ENCODE data around the gene ACLY. TPM values are rescaled to one million over a fixed set of nuclear protein-coding genes. Genes with fewer than 3 reads are reported as not detected.
A peak's percentile ranks its signal among the peaks of the same experiment; 100 is the strongest.

The ACLY gene
- total and polyA plus RNA-seq, 2 of the 13 experiments (the other 11 are each of a cell fraction or from before 2014, with no cell fraction given): 111 to 218 TPM

DNA sequence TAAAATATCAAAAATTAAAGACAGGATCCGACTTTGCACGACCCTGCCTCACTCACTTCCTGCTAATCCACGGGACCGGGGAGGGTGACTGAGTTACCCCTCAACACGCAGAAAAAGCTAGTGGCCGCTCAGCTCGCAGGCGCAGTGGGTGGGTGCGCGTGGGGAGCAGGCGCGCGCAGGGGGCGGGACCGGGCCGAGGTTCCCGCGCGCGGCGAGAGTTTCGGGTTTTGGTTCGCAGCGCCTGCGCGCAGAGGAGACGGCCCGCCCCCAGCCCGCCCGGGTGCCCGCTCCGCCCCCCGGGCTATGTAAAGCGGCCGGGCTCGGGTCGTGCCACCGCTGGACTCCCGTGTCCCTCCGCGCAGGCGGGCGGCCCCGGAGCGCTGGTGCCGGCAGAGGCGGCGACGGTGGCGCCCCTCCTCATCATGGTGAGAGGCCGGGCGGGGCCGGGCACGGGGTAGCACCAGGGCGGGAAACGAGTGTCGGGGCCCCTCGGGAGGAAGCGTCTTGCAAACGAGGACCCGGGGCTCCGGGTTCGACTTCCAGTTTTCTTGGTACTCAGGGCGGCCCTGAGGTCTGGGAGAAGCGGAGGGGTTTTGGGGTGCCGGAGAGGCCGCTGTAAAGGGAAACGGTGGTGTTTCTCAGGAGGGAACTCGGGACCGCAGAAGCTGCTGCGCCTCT lies 47.9 kb upstream of the ACLY start, which contains the start of gene CNP (continued):
- TF ChIP-seq, protein P1, sequence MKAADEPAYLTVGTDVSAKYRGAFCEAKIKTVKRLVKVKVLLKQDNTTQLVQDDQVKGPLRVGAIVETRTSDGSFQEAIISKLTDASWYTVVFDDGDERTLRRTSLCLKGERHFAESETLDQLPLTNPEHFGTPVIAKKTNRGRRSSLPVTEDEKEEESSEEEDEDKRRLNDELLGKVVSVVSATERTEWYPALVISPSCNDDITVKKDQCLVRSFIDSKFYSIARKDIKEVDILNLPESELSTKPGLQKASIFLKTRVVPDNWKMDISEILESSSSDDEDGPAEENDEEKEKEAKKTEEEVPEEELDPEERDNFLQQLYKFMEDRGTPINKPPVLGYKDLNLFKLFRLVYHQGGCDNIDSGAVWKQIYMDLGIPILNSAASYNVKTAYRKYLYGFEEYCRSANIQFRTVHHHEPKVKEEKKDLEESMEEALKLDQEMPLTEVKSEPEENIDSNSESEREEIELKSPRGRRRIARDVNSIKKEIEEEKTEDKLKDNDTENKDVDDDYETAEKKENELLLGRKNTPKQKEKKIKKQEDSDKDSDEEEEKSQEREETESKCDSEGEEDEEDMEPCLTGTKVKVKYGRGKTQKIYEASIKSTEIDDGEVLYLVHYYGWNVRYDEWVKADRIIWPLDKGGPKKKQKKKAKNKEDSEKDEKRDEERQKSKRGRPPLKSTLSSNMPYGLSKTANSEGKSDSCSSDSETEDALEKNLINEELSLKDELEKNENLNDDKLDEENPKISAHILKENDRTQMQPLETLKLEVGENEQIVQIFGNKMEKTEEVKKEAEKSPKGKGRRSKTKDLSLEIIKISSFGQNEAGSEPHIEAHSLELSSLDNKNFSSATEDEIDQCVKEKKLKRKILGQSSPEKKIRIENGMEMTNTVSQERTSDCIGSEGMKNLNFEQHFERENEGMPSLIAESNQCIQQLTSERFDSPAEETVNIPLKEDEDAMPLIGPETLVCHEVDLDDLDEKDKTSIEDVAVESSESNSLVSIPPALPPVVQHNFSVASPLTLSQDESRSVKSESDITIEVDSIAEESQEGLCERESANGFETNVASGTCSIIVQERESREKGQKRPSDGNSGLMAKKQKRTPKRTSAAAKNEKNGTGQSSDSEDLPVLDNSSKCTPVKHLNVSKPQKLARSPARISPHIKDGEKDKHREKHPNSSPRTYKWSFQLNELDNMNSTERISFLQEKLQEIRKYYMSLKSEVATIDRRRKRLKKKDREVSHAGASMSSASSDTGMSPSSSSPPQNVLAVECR (CRISPR knock-in tag; IDR thresholded peaks at IDR 0.05; ENCODE audit: borderline replicate concordance): peak; percentile 80
- TF ChIP-seq RXRB (CRISPR knock-in tag; IDR thresholded peaks at IDR 0.05; ENCODE audit: borderline replicate concordance): peak; percentile 31; the same call in 1 of the 2 replicates
- TF ChIP-seq SATB2 (CRISPR knock-in tag; IDR thresholded peaks at IDR 0.05): no peak
- no peak for TF ChIP-seq FOXP1 (IDR thresholded peaks at IDR 0.05)
- peak; percentile 8; the same call in 1 of the 2 replicates for TF ChIP-seq FOXP1 (CRISPR knock-in tag; IDR thresholded peaks at IDR 0.05)
- TF ChIP-seq SUZ12 (IDR thresholded peaks at IDR 0.05; ENCODE audit: low read depth, low read length): no peak
- peak; percentile 42 for TF ChIP-seq NCOA2 (CRISPR knock-in tag; IDR thresholded peaks at IDR 0.05)
- TF ChIP-seq ZNF367 (CRISPR knock-in tag; IDR thresholded peaks at IDR 0.05; ENCODE audit: borderline replicate concordance): peak; percentile 14; the same call in 1 of the 2 replicates
- no peak for TF ChIP-seq DNMT1 (CRISPR knock-in tag; IDR thresholded peaks at IDR 0.05)
- TF ChIP-seq, protein P2, sequence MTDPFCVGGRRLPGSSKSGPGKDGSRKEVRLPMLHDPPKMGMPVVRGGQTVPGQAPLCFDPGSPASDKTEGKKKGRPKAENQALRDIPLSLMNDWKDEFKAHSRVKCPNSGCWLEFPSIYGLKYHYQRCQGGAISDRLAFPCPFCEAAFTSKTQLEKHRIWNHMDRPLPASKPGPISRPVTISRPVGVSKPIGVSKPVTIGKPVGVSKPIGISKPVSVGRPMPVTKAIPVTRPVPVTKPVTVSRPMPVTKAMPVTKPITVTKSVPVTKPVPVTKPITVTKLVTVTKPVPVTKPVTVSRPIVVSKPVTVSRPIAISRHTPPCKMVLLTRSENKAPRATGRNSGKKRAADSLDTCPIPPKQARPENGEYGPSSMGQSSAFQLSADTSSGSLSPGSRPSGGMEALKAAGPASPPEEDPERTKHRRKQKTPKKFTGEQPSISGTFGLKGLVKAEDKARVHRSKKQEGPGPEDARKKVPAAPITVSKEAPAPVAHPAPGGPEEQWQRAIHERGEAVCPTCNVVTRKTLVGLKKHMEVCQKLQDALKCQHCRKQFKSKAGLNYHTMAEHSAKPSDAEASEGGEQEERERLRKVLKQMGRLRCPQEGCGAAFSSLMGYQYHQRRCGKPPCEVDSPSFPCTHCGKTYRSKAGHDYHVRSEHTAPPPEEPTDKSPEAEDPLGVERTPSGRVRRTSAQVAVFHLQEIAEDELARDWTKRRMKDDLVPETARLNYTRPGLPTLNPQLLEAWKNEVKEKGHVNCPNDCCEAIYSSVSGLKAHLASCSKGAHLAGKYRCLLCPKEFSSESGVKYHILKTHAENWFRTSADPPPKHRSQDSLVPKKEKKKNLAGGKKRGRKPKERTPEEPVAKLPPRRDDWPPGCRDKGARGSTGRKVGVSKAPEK (CRISPR knock-in tag; IDR thresholded peaks at IDR 0.05; ENCODE audit: borderline replicate concordance): no peak
- no peak for TF ChIP-seq SMARCE1 (IDR thresholded peaks at IDR 0.05; ENCODE audit: borderline replicate concordance)
- no peak for TF ChIP-seq SP140L (CRISPR knock-in tag; IDR thresholded peaks at IDR 0.05; ENCODE audit: borderline replicate concordance)
- no peak for TF ChIP-seq ZNF552 (CRISPR knock-in tag; IDR thresholded peaks at IDR 0.05; ENCODE audit: borderline replicate concordance)
- TF ChIP-seq ZNF780A (CRISPR knock-in tag; IDR thresholded peaks at IDR 0.05): peak; percentile 85
- TF ChIP-seq SALL2 (CRISPR knock-in tag; IDR thresholded peaks at IDR 0.05): peak; percentile 50; the same call in 1 of the 2 replicates
- TF ChIP-seq RELA (CRISPR knock-in tag; IDR thresholded peaks at IDR 0.05): peak; percentile 91; the same call in 1 of the 2 replicates
- peak; percentile 92; the same call in 1 of the 2 replicates for TF ChIP-seq ZNF670 (CRISPR knock-in tag; IDR thresholded peaks at IDR 0.05; ENCODE audit: borderline replicate concordance)
- TF ChIP-seq ZNF510 (CRISPR knock-in tag; IDR thresholded peaks at IDR 0.05; ENCODE audit: low read depth): no peak
- TF ChIP-seq ZNF713 (CRISPR knock-in tag; IDR thresholded peaks at IDR 0.05): no peak
- no peak for TF ChIP-seq IRX3 (CRISPR knock-in tag; IDR thresholded peaks at IDR 0.05; ENCODE audit: borderline replicate concordance, low read depth)
- no peak for TF ChIP-seq ZNF430 (CRISPR knock-in tag; IDR thresholded peaks at IDR 0.05)
- TF ChIP-seq CCAR2 (optimal IDR thresholded peaks at IDR 0.05; ENCODE audit: low read depth, low read length): no peak
- TF ChIP-seq HOXA5 (CRISPR knock-in tag; IDR thresholded peaks at IDR 0.05): peak; percentile 86; the same call in 1 of the 2 replicates
- no peak for TF ChIP-seq NCOA5 (CRISPR knock-in tag; IDR thresholded peaks at IDR 0.05)
- TF ChIP-seq ZNF441 (CRISPR knock-in tag; IDR thresholded peaks at IDR 0.05; ENCODE audit: borderline replicate concordance): 0 out of 2 replicates have a peak, but pooled peaks have one; percentile 37
- TF ChIP-seq ZNF775 (CRISPR knock-in tag; IDR thresholded peaks at IDR 0.05; ENCODE audit: borderline replicate concordance): peak; percentile 77; the same call in 1 of the 2 replicates

Data from HepG2 (cell line).